Osteoblast (primary cell): ENCODE measurements around the gene RPS6KA2. TPM values are rescaled to one million over a fixed set of nuclear protein-coding genes. Genes with fewer than 3 reads are reported as not detected.

ENCODE experiments used
- DNase-seq: peaks from one replicate; pipeline ENCODE4 v3.0.0; 2011; ENCODE audit warnings: low spot score, mixed read lengths; ENCODE audit not compliant: insufficient read length; ENCODE audit errors: missing footprints
- H2AFZ ChIP-seq: 2 replicates; pipeline ENCODE4 v1.6.0; 2011; ENCODE audit warnings: mild to moderate bottlenecking, low read length
- H3K27ac ChIP-seq: 2 replicates; pipeline ENCODE4 v1.5.1; 2011; ENCODE audit warnings: mild to moderate bottlenecking, low read depth, low read length, moderate library complexity
- H3K27me3 ChIP-seq: 2 replicates; pipeline ENCODE4 v1.6.0; 2012; ENCODE audit warnings: mild to moderate bottlenecking, control low read depth, inconsistent platforms, low read length, moderate library complexity; ENCODE audit not compliant: insufficient read depth
- H3K36me3 ChIP-seq: 2 replicates; pipeline ENCODE4 v1.5.1; 2011; ENCODE audit warnings: mild to moderate bottlenecking, low read length, control low read depth, moderate library complexity; ENCODE audit not compliant: insufficient read depth
- H3K4me1 ChIP-seq: 2 replicates; pipeline ENCODE4 v1.5.1; 2011; ENCODE audit warnings: mild to moderate bottlenecking, low read length, control low read depth, moderate library complexity; ENCODE audit not compliant: insufficient read depth
- H3K4me2 ChIP-seq: 2 replicates; pipeline ENCODE4 v1.6.0; 2011; ENCODE audit warnings: mild to moderate bottlenecking, low read length; ENCODE audit not compliant: insufficient read depth
- H3K4me3 ChIP-seq: fragments of 200-600 bp; sonication (generic); 3 replicates; pipeline ENCODE4 v1.5.1; 2012; ENCODE audit warnings: mild to moderate bottlenecking, low read length, inconsistent platforms; ENCODE audit not compliant: insufficient read depth
- H3K79me2 ChIP-seq: 2 replicates; pipeline ENCODE4 v1.6.0; 2012; ENCODE audit warnings: mild to moderate bottlenecking, low read length, control low read depth, inconsistent platforms; ENCODE audit not compliant: insufficient read depth
- H3K9me3 ChIP-seq: 2 replicates; pipeline ENCODE4 v1.5.1; 2011; ENCODE audit warnings: low read depth, low read length, control low read depth
- H4K20me1 ChIP-seq: 2 replicates; pipeline ENCODE4 v1.6.0; 2012; ENCODE audit warnings: mild to moderate bottlenecking, low read length, control low read depth; ENCODE audit not compliant: insufficient read depth
- total RNA-seq: library from RNA; depleted of rRNA; stranded (reverse); fragments of >200 nt; gene quantifications from 2 replicates; pipeline ENCODE4 v1.2.3, GENCODE V29; 2012
- TF ChIP-seq, protein P1 (sequence below): IDR thresholded peaks from 2 replicates; pipeline ENCODE4 v1.5.1; 2011; ENCODE audit warnings: mild to moderate bottlenecking, low read depth, low read length, moderate library complexity; ENCODE audit errors: extremely low read depth

Gene RPS6KA2
- total RNA-seq, 1 donor, result 113 TPM

DNA sequence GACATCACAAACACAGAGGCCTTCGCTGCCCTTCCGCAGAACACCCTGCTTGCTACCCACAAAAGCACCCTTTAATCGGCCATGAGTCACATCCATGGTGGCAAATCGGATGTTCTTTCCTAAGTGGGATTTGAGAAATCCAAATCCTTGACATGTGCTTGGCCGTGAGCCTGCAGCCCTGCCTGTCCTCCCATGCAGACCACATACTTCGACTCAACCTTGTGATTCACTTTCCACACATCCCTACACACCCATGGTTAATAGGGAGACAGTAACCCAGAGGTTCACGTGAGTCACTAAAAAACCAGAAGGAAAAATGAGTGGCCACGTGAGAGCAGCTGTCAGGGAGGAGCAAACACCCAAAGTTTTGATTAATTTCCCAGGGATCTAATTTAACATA, 59.9 kb downstream of the RPS6KA2 start:
- DNase-seq, result peak; percentile 95
- peaks cover 17% of the 10 kb centered on the region for H3K4me1 ChIP-seq
- H3K27ac ChIP-seq, result peak overlapping the region; percentile 89
- no peaks in the 10 kb centered on the region for H3K27me3 ChIP-seq
- peak overlapping the region; percentile 28 for H3K4me2 ChIP-seq
- H3K4me3 ChIP-seq, result no peak overlapping the region
- TF ChIP-seq, protein P1, sequence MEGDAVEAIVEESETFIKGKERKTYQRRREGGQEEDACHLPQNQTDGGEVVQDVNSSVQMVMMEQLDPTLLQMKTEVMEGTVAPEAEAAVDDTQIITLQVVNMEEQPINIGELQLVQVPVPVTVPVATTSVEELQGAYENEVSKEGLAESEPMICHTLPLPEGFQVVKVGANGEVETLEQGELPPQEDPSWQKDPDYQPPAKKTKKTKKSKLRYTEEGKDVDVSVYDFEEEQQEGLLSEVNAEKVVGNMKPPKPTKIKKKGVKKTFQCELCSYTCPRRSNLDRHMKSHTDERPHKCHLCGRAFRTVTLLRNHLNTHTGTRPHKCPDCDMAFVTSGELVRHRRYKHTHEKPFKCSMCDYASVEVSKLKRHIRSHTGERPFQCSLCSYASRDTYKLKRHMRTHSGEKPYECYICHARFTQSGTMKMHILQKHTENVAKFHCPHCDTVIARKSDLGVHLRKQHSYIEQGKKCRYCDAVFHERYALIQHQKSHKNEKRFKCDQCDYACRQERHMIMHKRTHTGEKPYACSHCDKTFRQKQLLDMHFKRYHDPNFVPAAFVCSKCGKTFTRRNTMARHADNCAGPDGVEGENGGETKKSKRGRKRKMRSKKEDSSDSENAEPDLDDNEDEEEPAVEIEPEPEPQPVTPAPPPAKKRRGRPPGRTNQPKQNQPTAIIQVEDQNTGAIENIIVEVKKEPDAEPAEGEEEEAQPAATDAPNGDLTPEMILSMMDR, result no peak
- no peak overlapping the region for H2AFZ ChIP-seq
- H4K20me1 ChIP-seq, result no peaks in the 10 kb centered on the region
- no peaks in the 10 kb centered on the region for H3K9me3 ChIP-seq
- H3K79me2 ChIP-seq, result peaks cover 62% of the 10 kb centered on the region
- H3K36me3 ChIP-seq, result no peaks in the 10 kb centered on the region

DNA sequence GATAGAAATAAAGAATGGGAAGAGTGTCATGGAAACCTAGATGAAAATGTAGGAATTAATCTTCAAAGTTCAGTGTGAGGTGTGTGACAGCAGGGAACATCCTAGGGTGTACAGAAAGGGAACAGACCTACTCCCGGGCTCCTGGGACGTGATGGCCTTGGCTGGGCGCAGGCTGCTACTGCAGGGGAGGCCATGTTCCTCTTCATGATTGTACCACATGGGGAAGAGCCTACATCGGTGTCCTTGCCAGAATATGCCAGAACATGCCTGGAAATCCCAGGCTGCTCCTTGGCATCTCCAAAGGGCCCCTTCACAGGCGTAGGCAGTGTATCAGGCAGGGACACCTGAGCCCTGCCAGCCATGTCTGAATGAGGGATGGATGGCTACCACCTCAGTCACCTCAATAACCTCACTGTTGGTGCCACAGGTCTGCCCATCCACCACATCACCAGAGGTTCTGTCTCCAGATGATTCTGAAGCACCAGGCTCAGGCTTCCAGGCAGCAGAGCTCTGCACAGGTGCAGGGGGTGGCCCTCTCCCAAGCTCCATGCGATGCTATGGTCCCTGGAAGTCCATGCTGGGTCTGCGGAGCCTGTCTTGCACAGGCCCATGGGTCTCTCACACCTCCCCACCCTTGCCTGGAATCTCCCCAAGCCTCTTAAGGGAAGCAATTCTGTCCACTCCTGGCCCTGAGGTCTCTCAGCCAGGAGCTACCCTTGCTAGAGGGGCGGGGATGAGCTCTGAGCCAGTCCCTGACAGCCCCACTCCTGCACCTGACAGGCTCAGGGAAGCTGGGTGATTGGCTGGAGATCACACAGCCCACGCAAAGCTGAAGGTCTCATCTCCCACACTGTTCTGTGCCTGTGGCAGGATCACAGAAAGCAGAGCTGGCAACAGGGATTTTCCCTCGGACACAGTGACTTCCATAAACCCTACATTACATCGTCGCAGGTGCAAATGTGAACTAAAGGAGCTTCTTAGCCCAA, 60.7 kb downstream of the RPS6KA2 start:
- TF ChIP-seq, protein P1, result no peak
- peaks cover 20% of the 10 kb centered on the region for H3K4me1 ChIP-seq
- no peaks in the 10 kb centered on the region for H3K27me3 ChIP-seq
- H3K4me2 ChIP-seq, result peak overlapping the region; percentile 28
- no peak for DNase-seq
- peaks cover 65% of the 10 kb centered on the region for H3K79me2 ChIP-seq
- no peak overlapping the region for H3K4me3 ChIP-seq
- peak overlapping the region; percentile 89 for H3K27ac ChIP-seq
- no peaks in the 10 kb centered on the region for H3K36me3 ChIP-seq
- H4K20me1 ChIP-seq, result no peaks in the 10 kb centered on the region
- no peak overlapping the region for H2AFZ ChIP-seq
- H3K9me3 ChIP-seq, result no peaks in the 10 kb centered on the region

DNA sequence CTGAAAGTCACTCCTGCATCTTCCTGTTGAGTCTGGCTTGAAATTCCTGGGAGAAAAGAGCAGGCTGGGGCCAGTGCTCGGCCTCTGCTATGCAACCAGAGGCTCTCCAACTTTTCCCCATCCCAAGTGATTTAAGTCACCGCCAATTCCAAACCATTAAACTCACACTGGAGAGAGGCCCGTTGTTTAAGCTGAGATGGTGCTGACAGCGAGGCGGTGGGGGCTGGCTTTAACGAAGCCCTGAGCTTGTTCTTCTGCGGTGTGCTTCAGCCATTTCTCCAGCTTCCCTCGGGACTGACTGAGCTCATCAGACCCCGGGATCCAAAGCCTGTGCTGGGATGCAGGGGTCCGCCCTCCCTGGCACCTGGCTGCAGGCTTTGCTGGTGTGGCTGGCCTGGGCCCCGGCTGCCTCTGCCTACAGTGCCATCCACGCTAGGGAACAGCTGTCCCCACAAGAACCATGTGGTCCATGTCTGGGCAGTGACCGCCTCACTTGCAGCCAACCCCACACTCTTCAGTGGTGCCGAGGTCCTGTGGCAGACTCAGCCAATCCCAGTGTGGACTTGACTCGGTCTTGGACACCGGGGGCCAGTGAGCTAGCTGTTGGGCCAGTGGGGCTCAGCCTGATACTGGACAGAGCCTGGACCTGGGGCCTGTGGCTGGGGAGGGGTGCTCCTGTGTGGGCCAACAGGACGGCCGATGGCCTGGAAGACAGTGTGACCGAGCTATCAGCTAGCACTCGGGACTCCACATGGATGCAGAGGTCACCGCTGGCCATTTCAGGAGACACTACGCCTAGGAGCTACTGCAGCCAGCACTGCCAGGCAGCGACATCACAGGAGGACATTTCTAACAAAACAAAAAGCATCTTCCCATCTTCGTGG, 61.7 kb downstream of the RPS6KA2 start:
- Histone ChIP-seq H3K4me3 (no peak overlapping the region), H4K20me1 (no peaks in the 10 kb centered on the region), H3K79me2 (peaks cover 67% of the 10 kb centered on the region), H3K27ac (peak overlapping the region; percentile 1), H3K4me1 (peaks cover 21% of the 10 kb centered on the region), H2AFZ (no peak overlapping the region), H3K4me2 (no peak overlapping the region), H3K36me3 (no peaks in the 10 kb centered on the region), H3K9me3 (no peaks in the 10 kb centered on the region), H3K27me3 (no peaks in the 10 kb centered on the region)
- DNase-seq, result no peak
- TF ChIP-seq, protein P1, result no peak
